Measurements from ENCODE around the gene GRPEL2. TPM values are rescaled to one million over a fixed set of nuclear protein-coding genes. Genes with fewer than 3 reads are reported as not detected.
A peak's percentile ranks its signal among the peaks of the same experiment; 100 is the strongest.
"Not testable (repeated sequence)": the region's sequence is repeated elsewhere in the genome, so short reads cannot be mapped to it uniquely, and the experiment has no call there.

The GRPEL2 gene
- total RNA-seq, 1 experiment from 2014 or later = 47.3 TPM

DNA sequence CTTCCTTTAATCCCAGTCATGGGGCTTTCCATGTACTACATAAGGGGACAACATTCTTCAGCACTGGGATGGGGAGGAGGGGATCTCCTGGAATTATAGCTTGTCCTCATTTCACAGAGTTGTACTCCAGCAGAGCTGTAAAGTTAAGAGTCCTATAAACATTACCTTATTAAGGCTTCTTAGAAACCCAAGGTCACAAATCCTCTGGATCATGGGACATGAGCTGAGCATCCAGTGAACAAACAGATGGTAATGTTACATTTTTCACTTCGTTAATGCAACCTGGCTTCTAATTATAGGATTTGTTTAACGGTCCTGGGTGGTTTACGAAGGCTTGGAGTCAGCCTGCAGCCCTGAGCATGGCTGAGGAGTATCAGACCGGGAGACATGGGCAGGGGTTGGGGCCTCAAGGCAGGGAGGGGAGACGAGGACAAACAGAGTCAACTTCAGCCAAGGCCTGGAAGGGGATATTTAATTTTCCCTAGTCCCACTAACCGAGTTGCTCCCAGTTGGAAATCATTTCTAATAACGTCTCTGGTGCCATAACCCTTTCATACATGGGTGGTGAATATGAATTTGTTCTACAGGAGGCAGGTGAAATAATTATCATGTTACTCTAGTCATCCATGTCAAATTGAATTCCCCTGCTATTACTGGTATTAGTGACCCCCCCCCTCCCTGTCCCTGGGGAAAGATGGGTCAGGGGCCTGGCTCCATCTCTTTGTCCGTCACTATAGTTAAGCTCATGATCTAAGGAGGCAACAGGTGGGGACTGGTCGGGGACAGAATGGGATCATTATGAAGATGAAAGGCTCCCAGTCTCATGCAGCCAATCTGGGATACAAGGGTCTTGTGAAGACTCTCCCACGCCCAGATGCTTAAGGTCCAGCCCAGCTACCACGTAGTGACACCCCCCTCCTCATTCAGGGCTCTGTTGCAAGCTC, 44.5 kb downstream of the GRPEL2 start:
- Mint-ChIP-seq H3K9me3 (no peaks in the 10 kb centered on the region; a peak in 1 of 5 replicates), H3K27me3 (ENCODE audit: low read depth) (no peaks in the 10 kb centered on the region; the same call in 1 of the 2 replicates), H3K4me3 (no peak overlapping the region), H3K36me3 (ENCODE audit: insufficient read depth in 1 of 3, low read depth in 3 of 3) (no peaks in the 10 kb centered on the region; a peak in 1 of 7 replicates), H3K27ac (peak overlapping the region in 1 of 3 experiments; percentile 37; a peak in 1 of 7 replicates), H3K4me1 (peaks cover 2 to 3% of the 10 kb centered on the region in 2 experiments)
- TF ChIP-seq, protein P1, sequence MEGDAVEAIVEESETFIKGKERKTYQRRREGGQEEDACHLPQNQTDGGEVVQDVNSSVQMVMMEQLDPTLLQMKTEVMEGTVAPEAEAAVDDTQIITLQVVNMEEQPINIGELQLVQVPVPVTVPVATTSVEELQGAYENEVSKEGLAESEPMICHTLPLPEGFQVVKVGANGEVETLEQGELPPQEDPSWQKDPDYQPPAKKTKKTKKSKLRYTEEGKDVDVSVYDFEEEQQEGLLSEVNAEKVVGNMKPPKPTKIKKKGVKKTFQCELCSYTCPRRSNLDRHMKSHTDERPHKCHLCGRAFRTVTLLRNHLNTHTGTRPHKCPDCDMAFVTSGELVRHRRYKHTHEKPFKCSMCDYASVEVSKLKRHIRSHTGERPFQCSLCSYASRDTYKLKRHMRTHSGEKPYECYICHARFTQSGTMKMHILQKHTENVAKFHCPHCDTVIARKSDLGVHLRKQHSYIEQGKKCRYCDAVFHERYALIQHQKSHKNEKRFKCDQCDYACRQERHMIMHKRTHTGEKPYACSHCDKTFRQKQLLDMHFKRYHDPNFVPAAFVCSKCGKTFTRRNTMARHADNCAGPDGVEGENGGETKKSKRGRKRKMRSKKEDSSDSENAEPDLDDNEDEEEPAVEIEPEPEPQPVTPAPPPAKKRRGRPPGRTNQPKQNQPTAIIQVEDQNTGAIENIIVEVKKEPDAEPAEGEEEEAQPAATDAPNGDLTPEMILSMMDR (conservative IDR thresholded peaks at IDR 0.05) = no peak
- no peaks in the 10 kb centered on the region for H3K4me1 ChIP-seq (ENCODE audit: insufficient read depth, low read length)
- H2AFZ ChIP-seq (ENCODE audit: low read length) = no peak overlapping the region
- H3K79me2 ChIP-seq (ENCODE audit: insufficient read depth, low read length) = no peaks in the 10 kb centered on the region
- H4K5ac ChIP-seq (ENCODE audit: insufficient read length, low read depth, low read length) = no peak overlapping the region
- DNase-seq = no peak
- H3T11ph ChIP-seq (ENCODE audit: low read length) = no peak overlapping the region
- H3K23me2 ChIP-seq (ENCODE audit: insufficient read length, low read depth, low read length, poor library complexity, severe bottlenecking) = no peaks in the 10 kb centered on the region
- no peak overlapping the region for H2AK5ac ChIP-seq (ENCODE audit: insufficient read length, low read length)
- H3K9me3 ChIP-seq (ENCODE audit: control insufficient read depth, low read depth, low read length) = no peaks in the 10 kb centered on the region
- no peaks in the 10 kb centered on the region for H3K79me1 ChIP-seq (ENCODE audit: insufficient read depth, low read depth, low read length, poor library complexity, severe bottlenecking)
- no peak overlapping the region for H4K8ac ChIP-seq (replicated peaks; ENCODE audit: insufficient read length, low read depth, low read length)
- no peak overlapping the region for H2BK120ac ChIP-seq (ENCODE audit: low read depth, low read length, poor library complexity, severe bottlenecking)
- H4K20me1 ChIP-seq (ENCODE audit: control insufficient read depth, insufficient read depth, insufficient read length) = no peaks in the 10 kb centered on the region
- no peak overlapping the region for H3K14ac ChIP-seq (ENCODE audit: insufficient read depth, low read length)
- H3K4ac ChIP-seq (ENCODE audit: low read depth, low read length) = no peak overlapping the region
- no peak overlapping the region for H3K56ac ChIP-seq (ENCODE audit: insufficient read length, low read depth, low read length)
- no peak overlapping the region for H2BK12ac ChIP-seq (ENCODE audit: insufficient read length, low read depth, low read length)
- no peak overlapping the region for H3K18ac ChIP-seq (ENCODE audit: insufficient read length, low read depth, low read length)
- no peak overlapping the region for H2BK15ac ChIP-seq (ENCODE audit: low read depth, low read length)
- no peak overlapping the region for H2BK20ac ChIP-seq (ENCODE audit: low read depth, low read length, poor library complexity, severe bottlenecking)
- H2BK5ac ChIP-seq (ENCODE audit: insufficient read length, low read length) = no peak overlapping the region
- no peak overlapping the region for H3K4me2 ChIP-seq (ENCODE audit: insufficient read depth, insufficient read length, low read length)
- H3K23ac ChIP-seq (ENCODE audit: insufficient read length, low read depth, low read length) = no peak overlapping the region
- WGBS (ENCODE audit: extremely low coverage, insufficient read length, low lambda C conversion rate) = no CpG with 5 or more reads among the region's 11 CpGs
- no peak overlapping the region for H3K9ac ChIP-seq (ENCODE audit: extremely low read depth, insufficient read length, low read length)
- H4K91ac ChIP-seq (ENCODE audit: insufficient read length, low read depth, low read length) = no peak overlapping the region
- no peaks in the 10 kb centered on the region for H3K27me3 ChIP-seq (ENCODE audit: insufficient read depth, low read length)
- H3K27ac ChIP-seq (ENCODE audit: insufficient read length, low read depth, low read length) = no peak overlapping the region

DNA sequence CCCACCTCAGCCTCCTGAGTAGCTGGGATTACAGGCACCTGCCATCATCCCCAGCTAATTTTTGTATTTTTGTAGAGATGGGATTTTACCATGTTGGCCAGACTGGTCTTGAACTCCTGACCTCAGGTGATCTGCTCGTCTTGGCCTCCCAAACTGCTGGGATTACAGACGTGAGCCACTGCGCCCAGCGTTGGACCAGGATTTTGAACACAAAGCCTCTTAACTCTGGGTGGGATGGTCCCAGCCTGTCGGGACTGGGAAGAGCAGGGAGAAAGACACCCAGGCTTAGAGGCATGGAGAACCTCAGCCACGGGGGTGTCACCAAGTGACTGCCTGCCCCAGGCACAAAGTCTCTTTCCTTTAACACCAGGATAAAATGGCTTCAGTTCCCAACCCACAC, 45.8 kb downstream of the GRPEL2 start:
- no CpG with 5 or more reads among the region's 6 CpGs for WGBS (ENCODE audit: extremely low coverage, insufficient read length, low lambda C conversion rate)
- H3K79me2 ChIP-seq (ENCODE audit: insufficient read depth, low read length); H3K4me2 ChIP-seq (ENCODE audit: insufficient read depth, insufficient read length, low read length); H3K14ac ChIP-seq (ENCODE audit: insufficient read depth, low read length); DNase-seq; H3K4me1 ChIP-seq (ENCODE audit: insufficient read depth, low read length); H2BK12ac ChIP-seq (ENCODE audit: insufficient read length, low read depth, low read length); H4K20me1 ChIP-seq (ENCODE audit: control insufficient read depth, insufficient read depth, insufficient read length); H3K9ac ChIP-seq (ENCODE audit: extremely low read depth, insufficient read length, low read length); H3K79me1 ChIP-seq (ENCODE audit: insufficient read depth, low read depth, low read length, poor library complexity, severe bottlenecking); H3K4me1 Mint-ChIP-seq; H4K5ac ChIP-seq (ENCODE audit: insufficient read length, low read depth, low read length); H2BK5ac ChIP-seq (ENCODE audit: insufficient read length, low read length); H3K4me3 Mint-ChIP-seq; H3K9me3 Mint-ChIP-seq; H3K23me2 ChIP-seq (ENCODE audit: insufficient read length, low read depth, low read length, poor library complexity, severe bottlenecking); H3K56ac ChIP-seq (ENCODE audit: insufficient read length, low read depth, low read length); H3K18ac ChIP-seq (ENCODE audit: insufficient read length, low read depth, low read length); H4K91ac ChIP-seq (ENCODE audit: insufficient read length, low read depth, low read length); H3K9me3 ChIP-seq (ENCODE audit: control insufficient read depth, low read depth, low read length); H2AK5ac ChIP-seq (ENCODE audit: insufficient read length, low read length); H3K27me3 ChIP-seq (ENCODE audit: insufficient read depth, low read length); H3K27me3 Mint-ChIP-seq (ENCODE audit: low read depth); H4K8ac ChIP-seq (replicated peaks; ENCODE audit: insufficient read length, low read depth, low read length); H3K23ac ChIP-seq (ENCODE audit: insufficient read length, low read depth, low read length); H2BK120ac ChIP-seq (ENCODE audit: low read depth, low read length, poor library complexity, severe bottlenecking); H3T11ph ChIP-seq (ENCODE audit: low read length); H2BK15ac ChIP-seq (ENCODE audit: low read depth, low read length); H3K36me3 Mint-ChIP-seq (ENCODE audit: insufficient read depth in 1 of 3, low read depth in 3 of 3); H3K27ac ChIP-seq (ENCODE audit: insufficient read length, low read depth, low read length); H2AFZ ChIP-seq (ENCODE audit: low read length); H3K4ac ChIP-seq (ENCODE audit: low read depth, low read length); H3K27ac Mint-ChIP-seq; H2BK20ac ChIP-seq (ENCODE audit: low read depth, low read length, poor library complexity, severe bottlenecking): not testable (repeated sequence)

Measured in H9 (cell line).